SJSA1 (cell line): ENCODE measurements around the gene LNX1. TPM values are rescaled to one million over a fixed set of nuclear protein-coding genes. Genes with fewer than 3 reads are reported as not detected.
"Not testable (repeated sequence)": the region's sequence is repeated elsewhere in the genome, so short reads cannot be mapped to it uniquely, and the experiment has no call there.

Experiments
- DNase-seq, 2 experiments: peaks; one replicate each; pipeline ENCODE4 v3.0.0-alpha.2; 2015 to 2020; ENCODE audit warnings: low spot score in 2 of 2, low read depth in 1 of 2
- H3K27ac ChIP-seq: fragments of 250-450 bp; sonication (Bioruptor Pico); 2 replicates; pipeline ENCODE4 v1.5.1; 2020; ENCODE audit warnings: mild to moderate bottlenecking, moderate library complexity
- H3K27me3 ChIP-seq: fragments of 250-450 bp; sonication (Bioruptor Pico); replicated peaks from 2 replicates; pipeline ENCODE4 v1.5.1; 2020; ENCODE audit warnings: mild to moderate bottlenecking, moderate library complexity
- H3K36me3 ChIP-seq: fragments of 250-450 bp; sonication (Bioruptor Pico); 2 replicates; pipeline ENCODE4 v1.5.1; 2020; ENCODE audit warnings: mild to moderate bottlenecking
- H3K4me1 ChIP-seq: fragments of 250-450 bp; sonication (Bioruptor Pico); replicated peaks from 2 replicates; pipeline ENCODE4 v1.6.1; 2021; ENCODE audit warnings: mild to moderate bottlenecking
- H3K4me3 ChIP-seq: fragments of 250-450 bp; sonication (Bioruptor Pico); 2 replicates; pipeline ENCODE4 v1.5.1; 2020; ENCODE audit warnings: mild to moderate bottlenecking
- H3K9me3 ChIP-seq: fragments of 250-450 bp; sonication (Bioruptor Pico); replicated peaks from 2 replicates; pipeline ENCODE4 v1.5.1; 2020; ENCODE audit warnings: mild to moderate bottlenecking
- total RNA-seq: library from RNA; depleted of rRNA; stranded (reverse); fragments of >200 nt; shearing (Covaris generic); gene quantifications from 2 replicates; pipeline ENCODE4 v1.2.3, GENCODE V29; 2014

LNX1 gene
- total RNA-seq, 1 experiment from 2014 or later = not detected

DNA sequence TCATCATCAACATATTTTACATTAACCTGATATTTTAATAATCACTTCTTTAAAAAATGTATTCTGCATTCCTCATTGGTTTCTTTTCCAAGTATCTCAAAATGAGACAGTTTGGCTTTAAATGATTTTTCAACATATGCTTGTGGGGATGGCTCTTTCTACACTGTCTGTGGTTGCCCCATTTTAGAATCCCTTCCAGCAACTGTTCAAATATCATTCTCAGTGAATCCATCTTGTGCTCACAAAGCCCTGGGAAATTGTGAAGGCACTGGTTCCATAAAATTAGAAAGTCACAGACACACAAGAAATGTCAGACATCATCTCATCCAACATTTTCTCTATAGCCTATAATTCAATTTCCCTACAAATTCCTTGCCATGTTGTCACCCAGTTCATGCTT is 103.5 kb downstream of the LNX1 start:
- Histone ChIP-seq H3K27ac (no peak overlapping the region), H3K9me3 (no peaks in the 10 kb centered on the region), H3K36me3 (no peaks in the 10 kb centered on the region), H3K4me3 (no peak overlapping the region), H3K4me1 (peaks cover 4% of the 10 kb centered on the region; the same call in 1 of the 2 replicates), H3K27me3 (no peaks in the 10 kb centered on the region)
- DNase-seq = no peak

DNA sequence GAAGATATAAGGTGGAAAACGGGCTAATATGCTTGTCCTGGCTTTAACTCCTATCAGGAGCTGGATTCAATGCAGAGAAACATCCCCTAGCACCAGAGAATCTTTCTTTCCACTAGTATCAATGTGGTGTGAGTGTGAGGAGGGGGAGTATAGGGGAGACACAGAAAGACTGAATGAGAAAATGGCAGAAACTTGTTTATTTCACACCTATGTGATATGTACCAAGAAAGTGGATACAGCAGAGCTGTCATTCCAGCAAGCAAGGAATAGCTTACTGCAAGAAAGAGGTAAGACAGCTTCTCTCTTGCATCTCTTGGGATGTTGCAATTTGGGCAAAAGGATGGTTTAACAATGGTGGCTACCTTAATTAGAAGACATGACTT is 105.6 kb downstream of the LNX1 start:
- no peak overlapping the region for H3K27ac ChIP-seq
- H3K9me3 ChIP-seq = no peaks in the 10 kb centered on the region
- H3K27me3 ChIP-seq = no peaks in the 10 kb centered on the region
- no peak for DNase-seq
- H3K36me3 ChIP-seq = no peaks in the 10 kb centered on the region
- H3K4me1 ChIP-seq = peaks cover 4% of the 10 kb centered on the region; the same call in 1 of the 2 replicates
- H3K4me3 ChIP-seq = no peak overlapping the region

DNA sequence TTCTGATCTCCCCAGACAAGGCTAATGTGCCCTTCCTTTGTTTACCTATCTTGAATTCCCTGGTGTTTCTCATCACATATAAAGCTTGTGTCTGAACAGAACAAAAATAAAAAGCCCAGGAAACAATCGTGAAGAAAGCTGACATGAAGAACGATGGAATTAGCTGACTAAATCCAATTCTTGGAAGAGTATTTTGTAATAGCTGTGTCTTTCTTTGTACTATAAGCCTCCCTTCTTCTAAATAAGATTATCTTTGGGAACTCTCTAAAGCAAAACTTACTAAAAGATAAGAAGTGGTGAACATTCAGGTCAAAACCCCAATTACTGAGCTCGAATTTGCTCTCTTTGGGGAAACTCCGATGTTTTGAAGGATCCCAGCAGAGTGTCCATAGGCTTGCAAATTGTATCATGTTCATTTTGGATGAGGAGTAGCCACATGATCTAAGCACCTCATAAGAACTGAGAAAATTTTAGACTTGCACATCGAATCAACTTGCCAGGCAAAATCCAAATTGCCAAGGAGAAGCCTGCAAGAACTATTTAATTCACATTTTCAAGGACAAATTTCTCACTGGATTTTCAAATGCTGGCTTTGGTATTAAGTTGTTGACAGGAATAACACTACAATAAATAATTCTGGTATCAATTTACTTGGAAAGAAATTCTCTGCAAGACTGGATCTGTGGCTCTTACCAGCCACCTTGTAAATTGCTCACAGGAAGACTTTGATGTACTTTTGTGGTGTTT is 106.2 kb downstream of the LNX1 start:
- Histone ChIP-seq H3K27me3 (no peaks in the 10 kb centered on the region), H3K4me1 (peaks cover 4% of the 10 kb centered on the region; the same call in 1 of the 2 replicates), H3K9me3 (no peaks in the 10 kb centered on the region), H3K4me3 (no peak overlapping the region), H3K27ac (no peak overlapping the region), H3K36me3 (no peaks in the 10 kb centered on the region)
- DNase-seq = no peak

DNA sequence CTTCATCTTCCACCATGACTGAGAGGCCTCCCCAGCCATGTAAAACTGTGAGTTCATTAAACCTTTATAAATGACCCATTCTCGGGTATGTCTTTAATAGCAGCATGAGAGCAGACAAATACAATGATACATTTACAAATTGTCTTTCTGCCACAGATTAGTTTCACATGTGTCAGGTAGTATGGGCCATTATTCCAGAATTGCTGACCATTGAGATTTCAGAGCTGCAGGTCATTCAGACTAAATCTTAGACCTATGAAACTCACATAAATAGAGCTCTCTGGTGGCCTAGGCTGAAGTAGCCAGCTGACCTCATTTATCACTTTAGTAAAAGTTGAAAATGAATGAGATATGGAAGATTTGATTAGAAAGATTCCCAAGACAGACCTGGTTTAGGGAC is 108.0 kb downstream of the LNX1 start:
- H3K36me3 ChIP-seq = no peaks in the 10 kb centered on the region
- H3K27ac ChIP-seq = no peak overlapping the region
- peaks cover 14% of the 10 kb centered on the region for H3K4me1 ChIP-seq
- H3K27me3 ChIP-seq = no peaks in the 10 kb centered on the region
- no peaks in the 10 kb centered on the region for H3K9me3 ChIP-seq
- no peak overlapping the region for H3K4me3 ChIP-seq
- no peak for DNase-seq

DNA sequence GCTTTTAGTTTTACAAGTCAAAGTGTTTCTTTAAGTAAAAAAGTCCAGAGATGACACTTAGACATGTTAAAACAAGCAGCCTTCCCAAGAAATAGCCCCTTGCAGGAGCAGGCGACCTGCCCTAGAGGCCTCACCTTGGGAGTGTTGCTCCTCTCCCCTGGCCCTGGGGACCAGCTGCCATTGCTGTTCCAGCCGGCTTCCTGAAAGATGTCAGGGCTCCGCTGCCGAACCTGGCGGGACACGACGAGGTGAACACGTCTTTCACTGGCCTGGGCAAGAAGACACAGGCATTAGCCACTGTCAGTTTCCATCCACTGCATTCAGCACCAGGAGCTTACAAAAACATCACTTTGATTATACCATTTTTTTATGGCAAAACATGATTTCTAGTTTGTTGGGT is 109.7 kb downstream of the LNX1 start:
- no peaks in the 10 kb centered on the region for H3K36me3 ChIP-seq
- H3K4me1 ChIP-seq = peaks cover 22% of the 10 kb centered on the region
- H3K27me3 ChIP-seq = no peaks in the 10 kb centered on the region
- no peak overlapping the region for H3K27ac ChIP-seq
- H3K4me3 ChIP-seq = no peak overlapping the region
- DNase-seq = no peak
- H3K9me3 ChIP-seq = no peaks in the 10 kb centered on the region

DNA sequence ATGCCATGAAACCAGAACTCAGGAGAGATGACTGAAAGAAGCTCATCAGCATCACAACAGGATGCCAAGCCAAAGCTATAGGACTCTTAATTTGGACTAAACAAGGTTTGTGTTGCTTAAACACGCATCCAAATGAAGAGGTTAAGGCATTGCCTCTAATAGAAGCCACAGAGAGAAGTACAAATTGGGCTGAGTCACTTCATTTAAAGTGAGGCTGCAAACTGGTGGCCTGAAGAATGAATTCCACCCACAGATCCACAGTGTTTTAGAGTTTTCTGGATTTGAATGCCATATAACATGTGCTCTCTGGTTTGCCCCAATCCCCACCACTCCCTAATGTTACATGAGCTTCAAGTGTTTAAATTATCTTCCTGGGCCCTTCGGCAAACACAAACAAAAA is 110.4 kb downstream of the LNX1 start:
- peaks cover 29% of the 10 kb centered on the region for H3K4me1 ChIP-seq
- H3K27ac ChIP-seq = no peak overlapping the region
- H3K27me3 ChIP-seq = no peaks in the 10 kb centered on the region
- no peaks in the 10 kb centered on the region for H3K9me3 ChIP-seq
- no peak for DNase-seq
- no peak overlapping the region for H3K4me3 ChIP-seq
- H3K36me3 ChIP-seq = no peaks in the 10 kb centered on the region

DNA sequence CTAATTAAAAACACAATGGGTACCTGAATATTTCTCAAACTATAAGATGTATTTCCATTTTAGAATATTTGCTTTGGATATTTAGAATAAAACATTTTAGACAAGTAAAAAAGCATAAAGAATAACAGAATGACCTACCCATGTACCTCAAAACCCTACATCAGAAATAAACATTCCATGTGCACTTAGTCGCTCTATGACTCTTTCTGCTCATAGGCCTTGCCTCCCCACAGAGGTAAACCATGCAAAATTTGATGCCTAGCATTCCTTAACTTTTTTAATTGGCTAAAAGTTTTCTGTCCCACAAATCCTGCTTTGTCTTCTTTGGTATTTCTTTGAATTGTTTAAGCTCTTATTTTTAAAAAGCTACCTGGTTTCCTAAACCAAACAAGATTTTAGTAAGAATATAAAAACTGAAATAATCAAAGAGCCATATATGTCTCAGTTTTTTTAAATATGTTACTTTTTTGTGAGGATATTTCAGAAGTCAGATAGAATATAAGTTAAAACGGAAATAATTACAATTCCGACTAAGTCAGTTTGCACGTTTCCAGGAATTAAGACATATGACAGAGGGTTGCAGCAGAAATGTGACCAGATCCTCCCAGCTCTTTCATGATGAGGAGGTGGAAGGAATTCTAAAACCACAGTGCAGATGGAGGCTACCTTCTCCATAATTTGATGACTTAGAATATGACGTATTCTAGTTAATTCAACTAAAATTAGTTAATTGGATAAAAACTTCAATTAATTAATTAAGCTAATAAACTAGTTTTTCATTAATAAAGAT is 111.4 kb downstream of the LNX1 start:
- Histone ChIP-seq H3K4me3 (no peak overlapping the region), H3K9me3 (no peaks in the 10 kb centered on the region), H3K27ac (peak overlapping the region; percentile 43; the same call in 1 of the 2 replicates), H3K36me3 (no peaks in the 10 kb centered on the region), H3K27me3 (no peaks in the 10 kb centered on the region), H3K4me1 (peaks cover 34% of the 10 kb centered on the region)
- peak in 1 of 2 experiments; percentile 24 for DNase-seq

DNA sequence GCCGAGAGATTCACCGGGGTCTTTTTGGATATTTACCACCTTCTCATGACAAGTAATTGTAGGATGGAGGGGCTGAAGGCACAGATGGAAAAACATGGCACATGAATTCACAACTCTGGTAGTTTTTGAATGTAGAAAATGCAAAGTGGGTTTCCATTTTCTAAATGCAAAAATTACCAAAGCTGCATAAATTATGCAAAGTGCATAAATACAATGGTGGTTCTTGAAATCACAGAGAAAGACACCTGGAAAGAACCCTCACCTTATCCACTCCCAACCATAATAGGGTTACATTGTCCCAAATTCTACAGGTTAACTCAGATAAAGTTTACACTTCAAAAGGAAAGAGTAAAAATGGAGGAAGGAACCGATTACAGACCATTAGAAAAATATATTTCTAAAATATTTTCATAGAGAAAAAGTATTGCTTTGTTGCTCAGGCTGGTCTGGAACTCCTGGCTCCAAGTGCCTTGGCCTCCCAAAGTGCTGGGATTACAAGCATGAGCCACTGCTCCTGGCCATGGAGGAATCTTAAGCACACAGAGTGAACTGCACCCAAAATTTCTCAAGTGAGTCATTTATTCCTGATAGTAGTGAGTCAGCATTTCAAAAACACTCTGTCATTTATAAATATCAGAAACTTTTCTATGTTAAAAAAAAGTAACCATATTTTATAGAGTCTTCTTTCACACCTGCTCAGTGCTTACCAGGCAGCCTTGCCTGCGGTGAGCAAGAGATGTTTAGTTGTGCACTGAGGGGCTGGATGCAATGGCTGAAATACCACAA is 112.4 kb downstream of the LNX1 start:
- H3K4me3 ChIP-seq = no peak overlapping the region
- no peaks in the 10 kb centered on the region for H3K9me3 ChIP-seq
- DNase-seq = peak in 1 of 2 experiments; percentile 27
- H3K36me3 ChIP-seq = no peaks in the 10 kb centered on the region
- H3K27ac ChIP-seq = peak overlapping the region; percentile 43
- peaks cover 34% of the 10 kb centered on the region for H3K4me1 ChIP-seq
- H3K27me3 ChIP-seq = no peaks in the 10 kb centered on the region

DNA sequence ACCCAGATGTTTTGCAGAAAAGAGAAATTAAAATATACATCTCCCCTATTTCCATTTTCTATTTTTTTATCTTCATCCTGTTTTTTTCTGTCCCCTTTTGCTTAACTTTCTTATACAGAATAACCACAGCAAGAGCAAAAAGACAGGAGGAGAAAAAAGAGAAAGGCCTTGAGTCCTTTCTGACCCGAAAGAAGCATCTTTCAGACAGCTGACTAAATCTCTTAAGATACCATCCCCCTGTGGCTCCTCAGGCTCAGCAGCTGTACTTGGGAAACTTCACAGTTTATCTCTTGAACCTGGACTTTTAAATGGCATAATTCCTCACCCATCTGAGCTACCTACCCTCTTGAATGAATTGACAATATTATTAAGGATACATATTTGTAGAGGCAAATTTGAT is 113.7 kb downstream of the LNX1 start:
- no peaks in the 10 kb centered on the region for H3K27me3 ChIP-seq
- no peak overlapping the region for H3K4me3 ChIP-seq
- no peaks in the 10 kb centered on the region for H3K36me3 ChIP-seq
- H3K27ac ChIP-seq = no peak overlapping the region
- no peaks in the 10 kb centered on the region for H3K9me3 ChIP-seq
- no peak for DNase-seq
- peaks cover 34% of the 10 kb centered on the region for H3K4me1 ChIP-seq

DNA sequence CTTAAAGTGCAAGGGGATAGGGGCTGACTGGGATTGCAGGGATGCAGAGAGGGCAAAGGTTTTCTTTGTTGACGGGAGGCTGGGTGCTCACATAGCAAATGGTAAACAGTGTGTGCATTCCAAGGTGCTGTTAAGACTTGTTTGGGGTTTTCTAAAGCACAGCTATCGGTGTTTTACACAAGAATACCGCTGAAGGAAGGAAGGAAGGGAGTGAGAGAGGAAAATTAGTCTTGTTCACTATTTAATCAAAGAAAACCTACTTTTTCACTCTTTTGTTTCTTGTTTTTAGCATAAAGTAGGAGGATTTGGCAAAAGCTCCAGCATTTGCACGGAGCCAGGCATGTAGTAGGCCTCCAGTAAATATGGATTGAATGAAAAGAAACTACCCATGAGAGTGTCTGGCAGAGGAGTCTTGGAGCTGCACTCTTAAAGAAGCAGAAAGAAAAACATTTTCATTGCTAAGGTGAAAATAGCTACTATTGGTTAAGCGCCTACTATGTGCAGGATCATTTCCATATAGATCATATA is 114.2 kb downstream of the LNX1 start:
- H3K27ac ChIP-seq = peak overlapping the region; percentile 70
- no peaks in the 10 kb centered on the region for H3K9me3 ChIP-seq
- no peak overlapping the region for H3K4me3 ChIP-seq
- H3K4me1 ChIP-seq = peaks cover 34% of the 10 kb centered on the region
- H3K27me3 ChIP-seq = no peaks in the 10 kb centered on the region
- no peaks in the 10 kb centered on the region for H3K36me3 ChIP-seq
- DNase-seq = no peak

DNA sequence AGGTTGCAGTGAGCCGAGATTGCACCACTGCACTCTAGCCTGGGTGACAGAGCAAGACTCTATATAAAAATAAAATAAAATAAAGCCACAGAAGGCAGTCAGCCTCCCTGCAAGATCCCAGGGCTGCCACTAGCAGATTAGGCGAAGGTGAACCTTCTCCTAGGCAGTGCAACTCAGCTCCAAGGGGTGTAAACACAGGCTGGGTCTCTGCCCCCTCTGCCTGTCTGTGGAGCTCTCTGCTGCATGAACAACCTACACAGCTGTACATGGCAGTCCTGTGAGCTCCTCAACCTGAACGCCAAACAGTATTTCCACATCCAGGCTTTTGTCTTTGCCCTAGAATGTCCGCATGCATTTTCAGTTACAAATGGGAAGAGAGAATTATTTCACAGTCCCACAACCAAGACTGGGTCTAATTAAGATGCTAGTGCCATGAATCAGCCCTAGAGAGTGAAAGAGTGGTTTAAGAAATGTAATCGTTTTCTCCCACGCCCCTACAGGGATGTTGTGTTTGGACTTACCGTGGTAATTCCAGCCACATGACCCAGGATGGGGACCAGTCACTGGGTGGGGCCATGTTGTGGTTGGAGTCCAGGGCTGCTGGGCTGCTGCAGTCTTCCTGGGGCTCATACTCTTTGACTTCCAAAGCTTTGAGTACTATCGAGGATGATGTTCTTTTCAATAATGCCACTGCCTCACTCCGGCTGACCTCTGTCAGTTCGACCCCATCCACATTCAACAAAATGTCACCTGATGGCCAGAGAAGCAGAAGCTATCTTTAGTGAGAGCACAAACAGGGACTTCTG is 114.9 kb downstream of the LNX1 start:
- Histone ChIP-seq H3K4me3 (no peak overlapping the region), H3K4me1 (peaks cover 34% of the 10 kb centered on the region)

DNA sequence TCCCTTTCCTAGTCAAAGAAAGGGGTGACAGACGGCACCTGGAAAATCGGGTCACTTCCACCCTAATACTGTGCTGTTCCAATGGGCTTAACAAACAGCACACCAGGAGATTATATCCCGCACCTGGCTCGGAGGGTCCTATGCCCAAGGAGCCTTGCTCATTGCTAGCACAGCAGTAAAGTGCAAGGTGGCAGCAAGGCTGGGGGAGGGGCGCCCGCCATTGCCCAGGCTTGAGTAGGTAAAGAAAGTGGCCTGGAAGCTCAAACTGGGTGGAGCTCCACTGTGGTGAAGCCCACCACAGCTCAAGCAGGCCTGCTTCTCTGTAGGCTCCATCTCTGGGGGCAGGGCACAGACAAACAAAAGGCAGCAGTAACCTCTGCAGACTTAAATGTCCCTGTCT is 124.7 kb downstream of the LNX1 start:
- H3K4me3 ChIP-seq, DNase-seq, H3K36me3 ChIP-seq, H3K4me1 ChIP-seq, H3K9me3 ChIP-seq, H3K27me3 ChIP-seq, H3K27ac ChIP-seq: not testable (repeated sequence)

More for the DNA sequence above, 114.9 kb downstream of the LNX1 start:
- DNase-seq = peak; percentile 85 to 86
- Histone ChIP-seq H3K27me3 (no peaks in the 10 kb centered on the region), H3K9me3 (no peaks in the 10 kb centered on the region), H3K27ac (peak overlapping the region; percentile 70), H3K36me3 (no peaks in the 10 kb centered on the region)

DNA sequence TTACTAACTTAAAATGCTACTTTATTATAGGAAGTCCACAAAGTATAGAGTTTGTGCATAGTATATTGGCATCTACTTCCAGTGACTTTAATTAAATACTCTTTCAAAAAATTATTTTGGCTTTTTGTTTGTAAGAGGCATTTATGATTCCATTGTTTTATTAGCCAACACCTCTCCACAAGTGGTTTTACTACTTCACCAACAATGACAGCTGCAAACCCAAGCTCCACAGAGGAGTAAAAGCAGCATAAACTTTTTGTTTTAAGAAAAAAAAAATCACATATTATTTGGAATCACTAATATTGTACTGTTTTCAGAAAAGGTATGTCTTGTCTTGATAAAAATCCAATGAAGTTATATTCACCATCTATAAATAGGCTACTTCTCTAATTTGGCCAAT is 125.4 kb downstream of the LNX1 start:
- Histone ChIP-seq H3K36me3 (0 out of 2 replicates have a peak, but pooled peaks cover 4% of the 10 kb centered on the region), H3K27ac (no peak overlapping the region), H3K4me3 (no peak overlapping the region), H3K4me1 (no peaks in the 10 kb centered on the region), H3K9me3 (no peaks in the 10 kb centered on the region), H3K27me3 (no peaks in the 10 kb centered on the region)
- no peak for DNase-seq
